Astrocyte of the spinal cord (primary cell): ENCODE results near the gene CACNA1D.

Experiments
- DNase-seq: peaks from one replicate; pipeline ENCODE4 v3.0.0; 2011; ENCODE audit warnings: low read depth, low spot score
- H3K4me3 ChIP-seq: 2 replicates; pipeline ENCODE4 v1.5.1; 2011; ENCODE audit warnings: low read depth, mild to moderate bottlenecking, low read length, moderate library complexity
- CTCF ChIP-seq: IDR thresholded peaks from 2 replicates; pipeline ENCODE4 v1.5.1; 2012; ENCODE audit warnings: low read depth, mild to moderate bottlenecking, low read length, inconsistent platforms
- in situ Hi-C: cut with HindIII; loops from 2 replicates; pipeline ENCODE4 v1.10.0; 2017; ENCODE audit warnings: low sequenced_read_pairs

Gene CACNA1D

DNA sequence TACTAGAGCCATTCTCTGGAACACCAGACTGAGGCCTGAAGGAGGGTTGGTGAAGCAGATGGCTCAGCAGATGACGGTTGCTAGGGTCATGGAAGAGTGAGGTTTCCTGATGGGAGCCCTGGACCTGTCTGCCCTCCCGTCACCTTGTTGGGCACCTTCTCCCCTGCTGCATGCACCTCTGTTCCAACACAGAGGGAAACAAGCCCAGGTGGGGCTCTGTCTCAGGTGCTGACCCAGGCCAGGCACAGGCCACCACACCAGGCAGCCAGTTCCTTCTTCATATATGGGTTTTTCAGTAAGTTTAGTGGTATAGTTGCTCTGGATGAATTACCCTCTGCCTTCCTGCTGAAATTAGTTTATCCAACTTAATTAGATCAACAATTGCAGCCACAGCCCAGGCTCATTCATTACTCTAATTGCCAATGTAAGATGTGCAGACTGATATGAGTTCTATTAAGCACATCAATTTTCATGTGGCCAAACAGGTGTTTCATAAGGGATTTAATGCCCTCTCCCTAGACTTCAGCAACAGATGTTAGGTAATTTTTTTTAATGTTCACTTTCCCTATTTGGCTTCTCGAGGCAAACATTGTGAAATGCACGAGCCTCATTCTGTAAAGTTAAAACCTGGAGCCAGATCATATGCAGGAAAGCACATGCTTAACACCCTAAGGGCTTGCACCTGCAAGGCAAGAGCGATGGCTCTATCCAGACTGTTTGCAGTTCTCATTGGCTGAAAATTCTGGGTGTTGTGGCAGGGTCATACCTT lies 177.0 kb downstream of the CACNA1D start:
- H3K4me3 ChIP-seq: no peak overlapping the region
- DNase-seq: no peak
- TF ChIP-seq CTCF: no peak
- in situ Hi-C loops: no loop called here

DNA sequence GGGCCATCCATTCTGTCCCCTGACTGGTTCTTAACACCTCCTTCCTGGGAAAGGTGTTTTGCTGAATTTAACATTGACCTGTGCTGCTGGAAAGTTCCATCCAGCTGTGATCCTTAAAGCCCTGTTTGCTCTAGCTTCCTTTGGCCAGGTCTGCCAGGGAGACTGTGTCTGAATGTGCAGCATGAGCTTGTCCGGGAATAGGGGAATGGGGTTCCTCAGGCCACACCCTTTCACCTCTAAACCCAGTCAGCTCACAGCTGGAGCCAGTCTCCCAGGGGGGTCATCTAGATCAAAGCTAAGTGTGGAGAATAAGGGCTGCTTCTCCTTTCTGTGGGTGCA lies 177.5 kb downstream of the CACNA1D start:
- no peak overlapping the region for H3K4me3 ChIP-seq
- DNase-seq: no peak
- TF ChIP-seq CTCF: no peak
- in situ Hi-C loops: no loop called here

DNA sequence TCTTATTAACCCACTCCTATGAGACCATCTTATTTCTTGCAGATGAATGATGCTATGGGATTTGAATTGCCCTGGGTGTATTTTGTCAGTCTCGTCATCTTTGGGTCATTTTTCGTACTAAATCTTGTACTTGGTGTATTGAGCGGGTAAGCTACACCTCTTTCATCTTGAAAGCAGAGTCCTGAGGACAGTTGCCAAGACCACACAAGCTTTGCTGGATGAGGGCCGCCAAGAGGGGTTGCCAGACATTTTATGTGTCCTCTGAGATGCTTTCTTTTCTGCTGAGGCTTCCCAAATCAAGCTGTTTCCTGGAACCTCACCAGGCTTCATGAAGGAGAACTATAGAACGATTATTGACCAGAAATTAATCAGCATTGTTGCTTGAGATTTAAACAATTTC lies 178.6 kb downstream of the CACNA1D start:
- no peak for TF ChIP-seq CTCF
- no peak for DNase-seq
- no peak overlapping the region for H3K4me3 ChIP-seq
- in situ Hi-C loops: no loop called here

DNA sequence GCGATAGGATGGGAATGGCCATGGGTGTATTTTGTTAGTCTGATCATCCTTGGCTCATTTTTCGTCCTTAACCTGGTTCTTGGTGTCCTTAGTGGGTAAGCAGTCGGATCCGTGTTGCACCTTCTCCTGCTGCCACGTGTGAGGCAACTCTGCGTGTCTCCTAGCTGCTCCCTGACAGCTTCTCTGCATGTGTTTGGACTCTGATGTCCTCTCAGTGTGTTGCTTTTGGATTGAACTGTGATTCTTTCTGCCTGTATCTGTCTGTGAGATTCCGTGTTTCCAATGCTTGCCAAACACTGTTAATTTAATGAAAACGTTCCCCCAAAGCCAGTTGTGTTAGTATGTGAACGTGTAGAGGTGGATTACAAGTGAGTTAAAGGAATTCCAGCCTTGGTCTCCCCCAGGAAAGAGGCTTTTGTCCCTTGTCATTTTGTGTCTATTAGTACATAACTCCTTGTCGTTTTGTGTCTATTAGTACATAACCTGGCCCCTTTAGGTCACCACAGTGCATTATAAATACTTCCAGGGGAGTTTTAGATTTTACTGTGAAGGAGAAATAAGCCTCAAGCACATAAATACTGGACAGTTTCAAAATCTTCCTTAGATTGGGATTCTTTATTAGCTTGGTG lies 179.4 kb downstream of the CACNA1D start:
- no peak for TF ChIP-seq CTCF
- in situ Hi-C loops: no loop called here
- H3K4me3 ChIP-seq: no peak overlapping the region
- DNase-seq: no peak

- DNase-seq: no peak
- H3K4me3 ChIP-seq: no peak overlapping the region
- TF ChIP-seq CTCF: no peak
- in situ Hi-C loops: no loop called here
Measured at GRCh38 chr3:53674582-53674981, 180.2 kb downstream of the CACNA1D start.

- in situ Hi-C loops: no loop called here
- DNase-seq: no peak
- no peak for TF ChIP-seq CTCF
- no peak overlapping the region for H3K4me3 ChIP-seq
Measured at GRCh38 chr3:53675022-53675697, 180.7 kb downstream of the CACNA1D start.
